ENCODE results near the gene BCL2L1.
"Not testable (repeated sequence)": the region's sequence is repeated elsewhere in the genome, so short reads cannot be mapped to it uniquely, and the experiment has no call there.

Gene BCL2L1

DNA sequence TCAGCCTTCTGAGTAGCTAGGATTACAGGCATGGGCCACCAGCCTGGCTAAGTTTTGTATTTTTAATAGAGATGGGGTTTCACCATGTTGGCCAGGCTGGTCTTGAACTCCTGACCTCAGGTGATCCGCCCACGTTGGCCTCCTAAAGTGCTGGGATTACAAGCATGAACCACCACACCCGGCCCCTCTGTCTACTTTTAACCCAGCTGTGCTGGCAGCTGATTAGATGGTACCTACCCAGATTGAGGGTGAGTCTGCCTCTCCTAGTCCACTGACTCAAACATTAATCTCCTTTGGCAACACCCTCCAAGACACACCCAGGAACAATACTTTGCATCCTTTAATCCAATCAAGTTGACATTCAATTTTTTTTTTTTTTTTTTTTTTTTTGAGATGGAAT is 74.6 kb downstream of the BCL2L1 start:
- not testable (repeated sequence) for H3K4me1 Mint-ChIP-seq (ENCODE audit: low read depth); H3K9me3 Mint-ChIP-seq (ENCODE audit: low read depth); H3K27me3 Mint-ChIP-seq; H3K4me3 Mint-ChIP-seq; H3K36me3 Mint-ChIP-seq; H3K27ac Mint-ChIP-seq

DNA sequence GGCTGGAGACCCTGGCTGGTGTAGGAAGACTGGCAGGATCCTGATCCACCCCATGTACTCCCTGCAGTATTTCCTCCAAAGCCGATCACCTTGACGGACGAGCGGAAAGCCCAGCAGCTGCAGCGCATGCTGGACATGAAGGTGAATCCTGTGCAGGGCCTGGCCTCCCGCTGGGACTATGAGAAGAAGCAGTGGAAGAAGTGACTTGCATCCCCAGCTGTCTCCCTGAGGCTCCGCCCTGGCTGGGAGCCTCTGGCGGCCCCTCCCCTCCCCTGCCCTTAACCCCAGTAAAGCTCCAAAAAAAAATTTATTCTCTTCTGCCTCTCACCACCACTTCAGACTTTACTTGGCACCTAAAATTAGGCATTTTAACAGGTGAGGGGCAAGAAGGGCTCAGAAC is 78.0 kb downstream of the BCL2L1 start:
- Mint-ChIP-seq H3K27me3 (no peaks in the 10 kb centered on the region), H3K27ac (no peak overlapping the region), H3K36me3 (no peaks in the 10 kb centered on the region), H3K4me3 (no peak overlapping the region), H3K9me3 (ENCODE audit: low read depth) (no peaks in the 10 kb centered on the region), H3K4me1 (ENCODE audit: low read depth) (peaks cover 7% of the 10 kb centered on the region)

DNA sequence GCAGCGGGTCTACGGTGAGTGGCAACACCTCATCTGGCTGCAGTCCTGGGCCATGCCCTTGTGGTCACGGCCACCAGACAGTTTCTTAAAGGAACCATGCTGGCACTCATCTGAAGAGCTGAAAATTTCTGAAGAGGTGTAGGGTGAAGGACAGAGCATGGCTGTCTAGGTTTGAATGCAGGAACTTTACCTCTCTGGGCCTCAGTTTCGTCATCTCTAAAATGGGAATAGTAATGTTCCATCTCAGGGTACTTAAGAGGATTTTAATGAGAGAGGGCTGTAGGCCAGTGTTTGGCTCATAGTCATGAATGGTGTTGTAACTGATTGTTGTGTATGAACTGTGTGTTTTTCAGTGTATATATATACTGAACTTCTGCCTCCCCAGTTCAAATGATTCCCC is 79.1 kb downstream of the BCL2L1 start:
- H3K27me3 Mint-ChIP-seq, result no peaks in the 10 kb centered on the region
- H3K27ac Mint-ChIP-seq, result no peak overlapping the region
- peaks cover 7% of the 10 kb centered on the region for H3K4me1 Mint-ChIP-seq (ENCODE audit: low read depth)
- no peaks in the 10 kb centered on the region for H3K36me3 Mint-ChIP-seq
- no peak overlapping the region for H3K4me3 Mint-ChIP-seq
- no peaks in the 10 kb centered on the region for H3K9me3 Mint-ChIP-seq (ENCODE audit: low read depth)

DNA sequence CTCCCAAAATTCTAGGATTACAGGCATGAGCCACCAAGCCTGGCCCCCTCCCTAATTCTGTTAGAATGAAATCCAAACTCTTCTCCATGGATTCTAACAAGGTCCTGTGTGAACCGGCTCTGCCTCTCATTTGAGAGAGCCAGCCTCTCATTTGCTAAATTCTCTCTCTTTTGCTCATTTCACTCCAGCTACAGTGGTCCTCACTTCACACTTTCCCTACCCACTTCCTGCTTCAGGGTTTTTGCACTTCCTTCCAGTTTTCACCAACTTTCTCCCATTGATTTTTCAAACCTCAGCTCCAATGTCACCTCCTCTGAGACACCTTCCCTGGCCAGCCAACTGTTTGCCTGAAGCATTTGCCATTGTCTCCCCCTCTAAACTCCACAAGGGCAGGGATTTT is 79.8 kb downstream of the BCL2L1 start:
- Mint-ChIP-seq H3K36me3 (no peaks in the 10 kb centered on the region), H3K4me1 (ENCODE audit: low read depth) (peaks cover 7% of the 10 kb centered on the region), H3K9me3 (ENCODE audit: low read depth) (no peaks in the 10 kb centered on the region), H3K27me3 (no peaks in the 10 kb centered on the region), H3K27ac (no peak overlapping the region), H3K4me3 (no peak overlapping the region)

DNA sequence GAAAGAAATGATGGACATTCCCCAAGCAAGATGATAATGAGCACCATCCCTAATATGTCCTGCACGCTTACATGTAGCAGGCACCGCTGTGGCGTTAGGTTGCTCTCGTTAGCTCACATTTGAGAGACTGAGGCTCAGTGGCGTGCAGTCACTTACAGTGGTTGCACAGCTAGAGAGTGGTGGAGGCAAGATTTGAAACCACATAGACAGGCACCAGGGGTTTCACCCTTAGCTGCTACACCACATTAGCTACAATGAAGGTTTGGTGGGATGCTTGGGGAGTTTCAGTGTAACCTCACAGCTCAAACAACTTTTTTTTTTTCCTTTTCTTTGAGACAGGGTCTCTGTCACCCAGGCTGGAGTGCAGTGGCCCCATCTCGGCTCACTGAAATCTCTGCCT is 81.3 kb downstream of the BCL2L1 start:
- H3K4me3 Mint-ChIP-seq, result no peak overlapping the region

DNA sequence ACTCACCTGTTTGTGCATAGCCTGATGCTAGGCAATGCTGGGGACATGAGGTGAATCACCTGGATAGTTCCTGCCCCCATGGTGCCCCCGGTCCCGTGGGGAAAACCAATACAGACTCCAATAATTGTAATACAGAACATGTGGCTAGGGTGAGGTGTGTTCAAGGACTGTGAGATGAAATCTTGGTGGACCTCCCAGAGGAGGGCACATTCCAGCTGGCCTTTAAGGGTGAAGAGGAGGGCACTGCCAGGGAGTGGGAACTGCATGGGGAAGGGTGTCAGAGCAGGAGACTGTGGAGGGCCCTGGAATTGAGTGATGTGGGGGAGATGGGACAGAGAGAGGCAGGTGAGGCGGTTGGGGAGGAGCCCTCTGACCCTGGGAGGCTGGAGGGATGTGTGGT is 82.4 kb downstream of the BCL2L1 start:
- Mint-ChIP-seq H3K9me3 (ENCODE audit: low read depth) (no peaks in the 10 kb centered on the region), H3K4me1 (ENCODE audit: low read depth) (peaks cover 7% of the 10 kb centered on the region), H3K36me3 (no peaks in the 10 kb centered on the region), H3K4me3 (no peak overlapping the region), H3K27me3 (no peaks in the 10 kb centered on the region), H3K27ac (no peak overlapping the region)

More for the DNA sequence above, 81.3 kb downstream of the BCL2L1 start:
- Mint-ChIP-seq H3K9me3 (ENCODE audit: low read depth) (no peaks in the 10 kb centered on the region), H3K4me1 (ENCODE audit: low read depth) (peaks cover 7% of the 10 kb centered on the region), H3K27ac (no peak overlapping the region), H3K27me3 (no peaks in the 10 kb centered on the region), H3K36me3 (no peaks in the 10 kb centered on the region)

DNA sequence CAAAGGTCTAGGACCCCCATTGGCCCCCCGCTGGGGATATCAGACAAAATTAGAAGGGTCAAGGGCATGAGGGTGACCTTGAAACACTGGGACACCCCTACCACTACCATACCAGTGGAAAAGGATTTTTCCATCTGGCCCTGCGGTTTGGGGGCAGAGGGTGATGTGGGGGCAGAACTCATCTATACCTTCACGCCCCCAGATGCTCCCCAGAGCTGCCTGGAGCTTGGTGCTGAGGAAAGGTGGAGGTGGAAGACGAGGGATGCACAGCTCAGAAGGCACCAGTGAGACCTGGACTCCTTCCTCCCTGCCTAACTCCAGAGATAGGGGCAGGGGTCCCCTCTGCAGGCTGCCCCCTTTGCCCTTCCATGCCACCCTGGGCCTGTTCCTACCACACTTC is 83.9 kb downstream of the BCL2L1 start:
- H3K27ac Mint-ChIP-seq, result no peak overlapping the region
- H3K4me3 Mint-ChIP-seq, result no peak overlapping the region
- H3K9me3 Mint-ChIP-seq (ENCODE audit: low read depth), result no peaks in the 10 kb centered on the region
- no peaks in the 10 kb centered on the region for H3K27me3 Mint-ChIP-seq
- H3K36me3 Mint-ChIP-seq, result no peaks in the 10 kb centered on the region
- H3K4me1 Mint-ChIP-seq (ENCODE audit: low read depth), result peaks cover 7% of the 10 kb centered on the region

DNA sequence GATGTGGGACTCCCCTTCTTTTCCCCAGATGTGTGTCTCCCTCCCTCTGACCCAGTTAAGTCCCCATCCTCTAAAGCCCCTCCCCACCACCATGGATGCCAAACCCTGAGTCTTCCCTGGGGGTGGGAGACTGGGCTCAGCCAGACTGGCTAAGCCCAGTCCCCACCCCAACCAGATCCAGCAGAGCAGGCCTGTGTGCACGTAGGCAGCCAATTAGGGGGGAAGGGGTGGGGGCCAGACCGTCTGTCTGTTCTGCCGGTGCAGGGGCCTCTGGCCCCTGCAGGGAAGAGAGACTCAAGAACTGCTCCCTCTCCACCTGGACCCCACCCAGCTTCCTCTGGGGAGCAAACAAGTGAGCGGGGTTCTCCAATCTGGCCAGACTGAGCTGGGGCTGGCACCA is 84.4 kb downstream of the BCL2L1 start:
- H3K27ac Mint-ChIP-seq, result no peak overlapping the region
- no peaks in the 10 kb centered on the region for H3K9me3 Mint-ChIP-seq (ENCODE audit: low read depth)
- H3K27me3 Mint-ChIP-seq, result no peaks in the 10 kb centered on the region
- H3K4me1 Mint-ChIP-seq (ENCODE audit: low read depth), result peaks cover 7% of the 10 kb centered on the region
- no peaks in the 10 kb centered on the region for H3K36me3 Mint-ChIP-seq
- H3K4me3 Mint-ChIP-seq, result no peak overlapping the region

DNA sequence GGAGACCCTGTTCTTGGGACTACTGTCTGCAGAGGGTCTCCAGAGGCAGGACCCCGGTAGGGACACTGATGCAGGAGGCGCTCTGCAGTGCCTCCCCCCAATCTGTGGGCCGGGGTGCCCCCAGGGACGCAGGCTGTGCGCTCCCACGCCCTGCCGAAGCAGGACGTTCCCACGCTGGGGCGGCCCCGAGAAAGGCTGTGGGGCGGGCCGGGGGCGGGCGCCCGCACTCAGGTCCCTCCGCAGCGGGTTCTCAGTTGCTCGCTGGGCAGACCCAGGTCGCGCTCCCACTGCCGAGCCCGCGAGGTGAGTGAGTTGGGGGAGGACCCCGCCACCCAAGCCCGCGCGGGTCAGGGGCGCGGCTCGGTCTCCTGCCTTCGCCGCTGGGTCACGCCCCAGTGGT is 85.0 kb downstream of the BCL2L1 start, which contains the start of gene COX4I2:
Gene COX4I2, plus strand, starts transcription at position 253 of the 400 bp plus-strand sequence. CDS start 1,106 bp downstream, outside the sequence.
- H3K27me3 Mint-ChIP-seq, result no peaks in the 10 kb centered on the region
- H3K4me1 Mint-ChIP-seq (ENCODE audit: low read depth), result peaks cover 2% of the 10 kb centered on the region
- no peak within 1 kb of the TSS for H3K27ac Mint-ChIP-seq
- no peaks in the 10 kb centered on the region for H3K36me3 Mint-ChIP-seq
- H3K4me3 Mint-ChIP-seq, result no peak within 1 kb of the TSS
- H3K9me3 Mint-ChIP-seq (ENCODE audit: low read depth), result no peaks in the 10 kb centered on the region

DNA sequence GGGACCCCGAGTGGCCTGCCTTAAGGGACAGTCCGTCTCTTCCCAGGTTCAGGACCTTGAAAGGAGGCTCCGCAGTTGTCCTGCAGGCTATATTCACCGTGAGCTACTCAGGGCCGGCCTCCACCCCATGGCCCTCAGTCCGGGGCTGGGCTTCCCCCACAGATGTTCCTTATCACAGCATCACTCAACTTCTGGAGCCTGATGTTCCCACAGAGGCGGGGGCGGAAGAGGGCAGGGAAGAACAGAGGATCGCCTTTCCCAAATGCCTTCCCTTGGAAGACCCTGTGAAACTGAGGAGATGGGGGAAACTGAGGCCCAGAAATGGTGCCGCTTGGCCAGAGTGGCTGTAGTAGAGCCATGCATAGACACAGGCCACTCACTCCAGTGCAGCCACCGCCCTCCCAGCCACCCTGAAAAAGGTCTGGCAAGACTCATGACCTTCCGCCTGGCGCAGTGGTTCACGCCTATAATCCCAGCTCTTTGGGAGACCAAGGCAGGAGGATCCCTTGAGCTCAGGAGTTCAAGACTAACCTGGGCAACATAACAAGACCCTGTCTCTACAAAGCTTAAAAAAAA is 89.2 kb downstream of the BCL2L1 start:
- Mint-ChIP-seq H3K4me3 (no peak overlapping the region), H3K27me3 (no peaks in the 10 kb centered on the region), H3K4me1 (ENCODE audit: low read depth) (no peaks in the 10 kb centered on the region), H3K27ac (no peak overlapping the region), H3K9me3 (ENCODE audit: low read depth) (no peaks in the 10 kb centered on the region), H3K36me3 (no peaks in the 10 kb centered on the region)

DNA sequence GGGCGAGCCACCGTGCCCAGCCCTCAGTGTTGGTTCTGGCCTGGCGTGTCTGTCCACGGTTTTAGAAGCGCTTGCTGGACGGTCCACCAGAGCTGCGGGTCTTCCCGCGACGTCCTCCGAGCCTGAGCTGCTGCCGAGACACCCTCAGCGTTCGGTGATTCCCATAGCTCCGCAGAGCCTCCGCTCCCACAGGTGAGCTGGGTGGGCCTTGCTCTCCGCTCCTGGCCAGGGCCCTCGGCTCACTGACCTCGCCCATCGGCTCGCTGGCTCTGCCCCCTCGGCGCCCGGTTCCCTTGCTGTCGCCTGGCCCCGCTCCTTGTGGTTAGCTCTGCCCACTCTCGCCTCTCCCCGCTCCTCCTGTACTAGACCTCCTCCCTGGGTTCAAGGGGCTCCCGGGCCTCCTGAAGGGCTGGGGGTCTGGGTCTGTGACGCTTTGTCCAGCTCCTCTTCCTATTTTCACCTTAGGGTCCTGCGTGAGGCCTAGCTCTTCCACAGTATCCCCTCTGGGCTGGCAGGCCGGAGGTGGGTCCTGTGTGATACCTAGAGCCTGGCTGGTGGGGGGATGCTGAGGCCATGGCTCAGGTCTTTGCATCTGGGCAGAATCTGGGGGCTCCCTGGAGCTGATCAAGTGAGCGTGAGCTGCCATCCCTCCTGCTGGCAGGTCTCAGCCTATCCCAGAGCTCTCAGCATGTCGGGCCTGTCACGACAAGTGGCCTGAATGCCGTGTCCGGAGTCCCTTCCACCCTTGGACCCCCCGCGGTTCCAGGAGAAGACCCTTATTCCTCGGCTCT is 89.9 kb downstream of the BCL2L1 start:
- no peaks in the 10 kb centered on the region for H3K9me3 Mint-ChIP-seq (ENCODE audit: low read depth)
- no peaks in the 10 kb centered on the region for H3K36me3 Mint-ChIP-seq
- no peaks in the 10 kb centered on the region for H3K4me1 Mint-ChIP-seq (ENCODE audit: low read depth)
- H3K27me3 Mint-ChIP-seq, result no peaks in the 10 kb centered on the region
- H3K27ac Mint-ChIP-seq, result no peak overlapping the region
- no peak overlapping the region for H3K4me3 Mint-ChIP-seq

DNA sequence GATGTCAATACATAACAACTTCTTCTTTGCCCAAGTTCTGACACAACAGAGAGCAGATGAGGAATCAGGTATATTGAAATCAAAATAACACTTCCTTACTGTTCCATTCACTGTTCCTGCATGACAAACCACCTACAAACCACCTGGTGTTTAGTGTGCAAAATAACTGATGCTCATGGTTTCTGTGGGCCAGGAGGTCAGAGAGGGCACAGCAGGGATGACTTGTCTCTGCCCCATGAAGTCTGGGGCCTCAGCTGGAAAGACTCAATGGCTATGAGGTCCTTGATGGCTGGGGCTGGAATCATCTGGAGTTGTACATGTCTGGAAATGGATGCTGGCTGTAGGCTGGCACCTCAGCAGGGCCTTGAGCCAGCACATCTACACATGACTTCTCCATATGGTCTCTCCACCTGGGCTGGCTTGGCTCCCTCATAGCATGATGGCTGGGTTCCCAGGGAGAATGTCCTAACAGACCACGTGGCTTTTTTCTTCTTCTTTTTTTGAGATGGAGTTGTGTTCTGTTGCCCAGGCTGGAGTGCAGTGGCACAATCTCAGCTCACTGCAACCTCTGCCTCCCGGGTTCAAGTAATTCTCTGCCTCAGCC is 92.4 kb downstream of the BCL2L1 start:
- no peak overlapping the region for H3K4me3 Mint-ChIP-seq
- no peaks in the 10 kb centered on the region for H3K36me3 Mint-ChIP-seq
- H3K9me3 Mint-ChIP-seq (ENCODE audit: low read depth), result no peaks in the 10 kb centered on the region
- H3K4me1 Mint-ChIP-seq (ENCODE audit: low read depth), result no peaks in the 10 kb centered on the region
- H3K27me3 Mint-ChIP-seq, result no peaks in the 10 kb centered on the region
- no peak overlapping the region for H3K27ac Mint-ChIP-seq

DNA sequence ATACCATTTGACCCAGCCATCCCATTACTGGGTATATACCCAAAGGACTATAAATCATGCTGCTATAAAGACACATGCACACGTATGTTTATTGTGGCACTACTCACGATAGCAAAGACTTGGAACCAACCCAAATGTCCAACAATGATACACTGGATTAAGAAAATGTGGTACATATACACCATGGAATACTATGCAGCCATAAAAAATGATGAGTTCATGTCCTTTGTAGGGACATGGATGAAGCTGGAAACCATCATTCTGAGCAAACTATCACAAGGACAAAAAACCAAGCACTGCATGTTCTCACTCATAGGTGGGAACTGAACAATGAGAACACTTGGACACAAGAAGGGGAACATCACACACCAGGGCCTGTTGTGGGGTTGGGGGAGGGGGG is 94.6 kb downstream of the BCL2L1 start:
- not testable (repeated sequence) for H3K27ac Mint-ChIP-seq; H3K4me1 Mint-ChIP-seq (ENCODE audit: low read depth); H3K36me3 Mint-ChIP-seq; H3K9me3 Mint-ChIP-seq (ENCODE audit: low read depth); H3K4me3 Mint-ChIP-seq; H3K27me3 Mint-ChIP-seq

DNA sequence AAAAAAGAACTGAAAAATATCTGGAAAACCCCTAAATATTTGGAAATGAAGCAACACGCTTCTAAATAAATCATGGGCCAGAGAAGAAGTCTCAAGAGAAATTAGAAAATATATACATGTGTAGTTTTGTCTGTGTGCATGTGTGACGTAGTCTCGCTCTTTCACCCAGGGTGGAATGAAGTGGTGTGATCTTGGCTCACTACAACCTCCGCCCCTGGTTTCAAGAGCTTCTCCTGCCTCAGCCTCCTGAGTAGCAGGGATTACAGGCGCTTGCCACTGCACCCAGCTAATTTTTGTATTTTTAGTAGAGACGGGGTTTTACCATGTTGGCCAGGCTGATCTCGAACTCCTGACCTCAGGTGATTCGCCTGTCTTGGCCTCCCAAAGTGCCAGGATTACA is 96.1 kb downstream of the BCL2L1 start:
- not testable (repeated sequence) for H3K4me1 Mint-ChIP-seq (ENCODE audit: low read depth); H3K27ac Mint-ChIP-seq; H3K4me3 Mint-ChIP-seq; H3K36me3 Mint-ChIP-seq; H3K9me3 Mint-ChIP-seq (ENCODE audit: low read depth); H3K27me3 Mint-ChIP-seq

DNA sequence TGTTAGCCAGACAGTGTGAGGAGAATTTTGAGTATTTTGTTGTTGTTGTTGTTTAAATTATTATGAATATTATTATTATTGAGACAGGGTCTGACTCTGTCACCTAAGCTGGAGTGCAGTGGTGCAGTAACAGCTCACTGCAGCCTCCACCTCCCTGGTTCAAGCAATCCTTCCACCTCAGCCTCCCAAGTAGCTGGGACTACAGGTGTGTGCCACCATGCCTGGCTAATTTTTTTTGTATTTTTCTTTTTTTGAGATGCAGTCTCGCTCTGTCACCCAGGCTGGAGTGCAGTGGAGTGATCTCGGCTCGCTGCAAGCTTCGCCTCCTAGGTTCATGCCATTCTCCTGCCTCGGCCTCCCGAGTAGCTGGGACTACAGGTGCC is 99.6 kb downstream of the BCL2L1 start:
- H3K36me3 Mint-ChIP-seq; H3K4me1 Mint-ChIP-seq (ENCODE audit: low read depth); H3K9me3 Mint-ChIP-seq (ENCODE audit: low read depth); H3K4me3 Mint-ChIP-seq; H3K27me3 Mint-ChIP-seq; H3K27ac Mint-ChIP-seq: not testable (repeated sequence)

DNA sequence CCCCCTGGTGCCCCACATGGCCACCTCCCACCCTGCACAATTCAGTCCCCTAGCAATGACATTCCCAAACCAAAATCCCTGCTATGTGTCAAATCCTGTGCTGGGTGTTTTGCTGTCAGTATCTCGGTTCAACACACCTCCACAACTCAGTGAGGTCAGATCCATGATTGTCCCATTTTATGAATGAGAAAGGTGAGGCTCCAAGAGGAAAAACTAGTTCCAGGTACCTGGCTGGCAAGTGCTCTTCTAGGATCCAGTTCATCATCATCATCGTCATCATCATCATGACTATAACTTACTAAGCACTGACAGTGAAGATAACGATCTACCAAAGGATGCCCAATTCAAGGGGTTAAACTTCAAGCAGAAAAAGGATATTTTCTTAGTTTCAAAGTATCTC is 102.4 kb downstream of the BCL2L1 start:
- Mint-ChIP-seq H3K9me3 (ENCODE audit: low read depth) (no peaks in the 10 kb centered on the region), H3K4me1 (ENCODE audit: low read depth) (peaks cover 3% of the 10 kb centered on the region), H3K27me3 (no peaks in the 10 kb centered on the region), H3K4me3 (no peak overlapping the region), H3K36me3 (peaks cover 3% of the 10 kb centered on the region), H3K27ac (no peak overlapping the region)

Measured in activated naive CD8-positive, alpha-beta T cell (primary cell).